NOMO-1 treated with dmso at 0.1 percent for 144 hours (cell line): Measurements from ENCODE around the gene ACTMAP.
A peak's percentile ranks its signal among the peaks of the same experiment; 100 is the strongest.

Experiments
- DNase-seq: peaks from one replicate; lab custom pipeline; 2025; ENCODE audit not compliant: unreplicated experiment; lab: John Stamatoyannopoulos, UW

The ACTMAP gene

DNA sequence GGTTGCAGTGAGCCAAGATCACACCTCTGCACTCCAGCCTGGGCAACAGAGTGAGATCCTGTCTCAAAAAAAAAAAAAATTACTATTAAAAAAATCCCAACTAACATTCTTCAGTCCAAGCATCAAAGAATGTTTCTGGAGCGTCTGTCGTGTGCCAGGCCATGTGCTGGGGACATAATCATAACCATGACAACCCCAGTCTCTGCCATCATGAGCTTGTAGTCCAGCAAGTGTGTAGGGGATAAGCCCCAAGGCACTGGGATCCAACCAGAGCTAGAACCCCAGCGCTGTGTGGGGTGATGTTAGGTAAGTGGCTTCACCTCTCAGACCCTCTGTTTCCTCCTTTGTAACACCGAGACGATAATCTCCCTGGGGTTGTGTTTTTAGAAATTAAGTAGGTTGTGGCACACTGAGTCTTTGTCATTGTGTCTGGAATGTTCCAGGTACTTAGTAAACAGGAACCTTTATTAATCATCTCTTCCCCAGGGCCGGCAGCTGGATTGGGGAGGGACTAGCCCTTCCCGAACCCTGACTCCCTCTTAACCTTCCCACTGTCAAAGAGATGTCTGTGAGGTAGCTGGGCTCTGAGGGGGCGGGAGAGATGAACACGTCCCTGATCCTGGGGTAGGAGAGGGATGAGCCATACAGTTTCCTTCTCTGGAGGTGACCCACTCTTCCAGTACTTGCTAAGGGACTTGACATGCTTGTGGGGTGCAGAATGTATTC, 28.2 kb downstream of the ACTMAP start:
- DNase-seq: no peak

DNA sequence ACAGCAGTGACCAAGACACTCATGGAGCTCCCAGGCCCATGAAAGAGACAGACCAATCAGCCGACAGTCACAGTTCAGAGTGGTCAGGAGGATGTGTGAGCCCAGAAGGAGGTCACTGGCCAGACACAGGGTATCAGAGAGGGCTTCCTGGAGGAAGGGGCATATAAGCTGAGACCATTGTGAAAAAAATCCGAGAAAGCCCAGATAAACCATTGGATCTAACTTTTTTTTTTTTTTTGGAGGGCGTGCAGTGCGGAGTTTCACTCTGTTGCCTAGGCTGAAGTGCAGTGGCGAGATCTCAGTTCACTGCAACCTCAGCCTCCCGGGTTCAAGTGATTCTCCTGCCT, 29.2 kb downstream of the ACTMAP start:
- DNase-seq: no peak

GRCh38 chr19:40719414-40719894, 30.8 kb downstream of the ACTMAP start:
- DNase-seq: no peak

- no peak for DNase-seq
These were observed 31.4 kb downstream of the ACTMAP start for GRCh38 chr19:40718774-40719391.

DNA sequence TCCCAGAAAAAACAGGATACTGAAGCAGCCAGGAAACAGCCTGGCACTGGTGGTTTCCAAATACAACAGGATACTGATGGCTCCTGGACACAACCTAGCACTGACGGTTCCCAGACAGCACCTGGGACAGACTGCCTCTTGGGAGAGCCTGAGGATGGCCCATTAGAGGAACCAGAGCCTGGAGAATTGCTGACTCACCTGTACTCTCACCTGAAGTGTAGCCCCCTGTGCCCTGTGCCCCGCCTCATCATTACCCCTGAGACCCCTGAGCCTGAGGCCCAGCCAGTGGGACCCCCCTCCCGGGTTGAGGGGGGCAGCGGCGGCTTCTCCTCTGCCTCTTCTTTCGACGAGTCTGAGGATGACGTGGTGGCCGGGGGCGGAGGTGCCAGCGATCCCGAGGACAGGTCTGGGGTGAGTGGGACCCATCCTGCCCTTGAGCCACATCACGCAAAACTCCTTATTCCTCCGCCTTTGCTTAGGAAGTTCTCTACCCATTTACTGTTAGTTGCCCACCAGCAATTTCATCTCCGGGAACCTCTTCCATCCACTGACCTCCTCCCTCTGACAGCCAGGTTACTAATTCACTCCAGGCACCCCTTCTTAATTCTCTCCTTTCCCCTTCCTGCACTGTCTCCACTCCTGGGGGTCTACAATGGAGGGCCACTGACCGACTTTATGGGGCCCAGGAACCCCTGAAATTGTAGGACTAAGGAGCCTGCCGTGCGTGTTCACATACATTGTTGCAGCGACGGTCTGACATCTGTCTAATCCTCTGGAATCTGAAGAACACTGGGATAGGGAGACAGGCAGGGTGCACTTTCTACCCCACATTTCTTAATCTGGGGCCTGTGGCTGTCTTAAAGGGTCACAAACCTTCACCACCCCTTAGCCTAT, 32.1 kb downstream of the ACTMAP start:
- DNase-seq: no peak

DNA sequence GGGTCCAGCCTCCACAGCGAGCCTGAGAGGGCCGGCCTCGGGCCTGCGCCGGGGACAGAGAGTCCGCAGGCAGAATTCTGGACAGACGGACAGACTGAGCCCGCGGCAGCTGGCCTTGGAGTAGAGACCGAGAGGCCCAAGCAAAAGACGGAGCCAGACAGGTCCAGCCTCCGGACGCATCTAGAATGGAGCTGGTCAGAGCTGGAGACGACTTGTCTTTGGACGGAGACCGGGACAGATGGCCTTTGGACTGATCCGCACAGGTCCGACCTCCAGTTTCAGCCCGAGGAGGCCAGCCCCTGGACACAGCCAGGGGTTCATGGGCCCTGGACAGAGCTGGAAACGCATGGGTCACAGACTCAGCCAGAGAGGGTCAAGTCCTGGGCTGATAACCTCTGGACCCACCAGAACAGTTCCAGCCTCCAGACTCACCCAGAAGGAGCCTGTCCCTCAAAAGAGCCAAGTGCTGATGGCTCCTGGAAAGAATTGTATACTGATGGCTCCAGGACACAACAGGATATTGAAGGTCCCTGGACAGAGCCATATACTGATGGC, 32.9 kb downstream of the ACTMAP start:
- DNase-seq: no peak

GRCh38 chr19:40716482-40717324, 33.6 kb downstream of the ACTMAP start, which contains the start of the genes COQ8B and ITPKC:
Gene COQ8B, minus strand, starts transcription at chr19:40716886. Its CDS starts 2,254 bp downstream, at chr19:40714632.
Gene ITPKC, plus strand, starts transcription at chr19:40717112. Its CDS starts 24 bp downstream, at chr19:40717136.
- DNase-seq: peak; percentile 85

DNA sequence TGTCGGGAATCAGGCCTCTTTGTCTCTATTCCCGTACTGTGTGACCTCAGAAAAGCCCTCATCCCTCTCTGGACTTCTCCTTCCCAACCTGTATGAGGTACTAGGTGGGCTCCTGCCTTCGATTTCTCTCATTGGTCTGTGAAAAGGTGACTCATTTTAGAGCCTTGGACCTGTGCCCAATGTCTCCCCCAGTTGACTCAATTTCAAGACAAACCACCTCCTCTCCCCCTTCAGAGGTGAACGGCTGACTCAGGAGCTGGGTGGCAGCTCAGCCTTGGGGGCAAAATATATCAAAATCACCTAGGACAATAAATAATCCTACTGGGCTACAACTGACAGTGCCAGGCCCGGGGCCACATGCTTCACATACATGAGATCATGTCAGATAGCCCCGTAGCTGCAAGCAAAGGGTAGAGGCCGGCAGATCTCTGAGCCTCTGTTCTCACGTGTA, 34.2 kb downstream of the ACTMAP start:
- DNase-seq: no peak

- peak; percentile 76 for DNase-seq
These were observed 35.6 kb downstream of the ACTMAP start for GRCh38 chr19:40714441-40715299.

- DNase-seq: no peak
These were observed 36.3 kb downstream of the ACTMAP start for GRCh38 chr19:40713939-40714338.

DNA sequence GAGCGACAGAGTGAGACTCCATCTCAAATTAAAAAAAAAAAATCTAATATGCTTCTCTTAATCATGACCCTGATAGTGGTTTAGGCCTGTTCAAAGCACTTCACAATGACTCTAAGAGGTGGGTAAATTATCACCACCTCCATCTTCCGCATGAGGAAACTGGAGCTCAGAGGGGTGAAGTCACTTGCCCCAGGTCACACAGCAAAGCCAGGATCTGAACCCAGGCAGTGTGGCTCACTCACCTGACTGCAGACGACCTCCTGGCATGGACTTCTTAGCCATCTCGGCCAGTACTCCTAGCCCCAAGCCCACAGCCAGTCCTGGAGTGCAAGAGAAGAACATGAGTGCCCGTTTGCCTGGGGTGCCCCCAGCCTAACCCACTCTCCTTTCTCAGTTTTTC, 40.5 kb downstream of the ACTMAP start:
- no peak for DNase-seq

- DNase-seq: no peak
These were observed 42.7 kb downstream of the ACTMAP start for GRCh38 chr19:40707615-40708014.

DNA sequence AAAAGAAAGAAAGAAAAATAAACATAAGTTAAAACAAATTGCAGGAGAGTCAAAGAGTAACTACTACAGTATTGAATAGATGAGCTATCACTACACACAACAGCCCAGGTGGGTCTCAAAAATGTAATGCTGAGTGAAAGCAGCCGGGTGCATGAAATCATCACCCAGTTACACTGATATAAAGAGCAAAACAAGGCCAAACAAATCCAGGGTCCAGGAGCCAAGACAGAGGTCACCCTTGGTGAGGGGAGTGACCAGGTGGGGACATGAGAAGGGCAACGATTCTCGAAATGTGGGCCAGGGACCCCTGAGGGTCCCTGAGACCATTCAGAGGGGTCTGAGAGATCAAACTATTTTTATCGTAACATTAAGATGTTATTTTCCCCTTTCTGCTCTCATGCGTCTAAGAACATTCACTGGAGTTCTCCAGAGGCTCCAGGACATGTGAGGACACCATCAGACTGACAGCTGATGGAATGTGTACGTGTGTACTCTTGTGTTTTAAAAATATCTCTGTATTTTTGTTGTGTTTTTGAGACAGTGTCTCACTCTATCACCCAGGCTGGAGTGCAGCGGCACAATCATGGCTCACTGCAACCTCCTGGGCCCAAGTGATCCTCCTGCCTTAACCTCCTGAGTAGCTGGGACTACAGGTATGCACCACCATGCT, 44.2 kb downstream of the ACTMAP start:
- no peak for DNase-seq

GRCh38 chr19:40705362-40705651, 45.0 kb downstream of the ACTMAP start:
- no peak for DNase-seq

DNA sequence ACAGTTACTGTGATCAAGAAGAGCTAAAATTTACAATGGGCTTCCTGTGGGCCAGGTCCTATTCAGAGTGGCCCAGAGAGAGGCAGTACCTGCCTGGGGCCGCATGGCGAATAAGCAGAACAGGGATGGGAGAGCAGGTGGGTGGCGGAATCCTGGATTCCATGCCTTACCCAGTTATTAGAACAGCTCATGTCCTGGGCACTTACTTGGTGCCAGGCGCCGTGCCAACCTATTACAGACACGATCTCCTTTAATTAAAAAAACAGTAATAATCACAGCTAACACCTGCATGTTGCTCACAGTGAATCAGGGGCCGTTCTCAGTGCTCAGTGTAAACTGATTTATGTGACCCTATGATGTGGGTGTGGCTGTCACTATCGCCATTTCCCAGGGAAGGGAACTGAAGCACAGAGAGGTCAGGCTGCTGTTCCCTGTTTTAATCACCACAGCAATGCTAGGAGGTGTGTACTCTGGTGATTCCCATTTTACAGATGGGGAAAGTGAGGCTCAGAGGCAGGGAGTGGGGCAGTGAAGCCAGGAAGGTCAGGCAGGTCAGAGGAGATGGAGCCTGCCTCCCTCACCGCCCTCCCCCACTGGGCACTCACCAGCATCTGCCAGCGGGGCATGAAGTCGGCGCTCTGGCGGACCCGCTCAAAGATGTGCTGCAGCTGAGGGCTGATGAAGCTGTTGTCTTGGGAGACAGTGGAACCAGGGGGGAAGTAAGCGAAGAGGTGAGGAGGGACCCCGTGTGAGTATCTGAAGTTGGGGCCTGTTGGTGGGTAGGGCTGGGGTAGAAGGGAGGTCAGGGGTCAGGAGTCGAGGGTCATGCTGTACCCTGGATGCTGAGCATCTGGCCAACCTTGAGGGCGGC, 45.6 kb downstream of the ACTMAP start:
- DNase-seq: no peak

GRCh38 chr19:40703029-40703755, 47.1 kb downstream of the ACTMAP start:
- DNase-seq: no peak

GRCh38 chr19:40702337-40703012, 47.8 kb downstream of the ACTMAP start:
- no peak for DNase-seq
